Measurements from ENCODE around the gene KRT75.
A peak's percentile ranks its signal among the peaks of the same experiment; 100 is the strongest.

KRT75 gene

GRCh38 chr12:52433501-52434080, 580 bp downstream of the KRT75 start:
- Mint-ChIP-seq H3K4me3 (no peak overlapping the region), H3K4me1 (no peaks in the 10 kb centered on the region), H3K27me3 (peaks cover 30% of the 10 kb centered on the region), H3K9me3 (no peaks in the 10 kb centered on the region), H3K27ac (no peak overlapping the region)
- no peak for DNase-seq
- ATAC-seq = no peak

- Mint-ChIP-seq H3K27ac (no peak overlapping the region), H3K27me3 (peaks cover 33% of the 10 kb centered on the region), H3K9me3 (no peaks in the 10 kb centered on the region), H3K4me1 (no peaks in the 10 kb centered on the region), H3K4me3 (no peak overlapping the region)
- ATAC-seq (no peak), DNase-seq (no peak)
These were observed 1.5 kb downstream of the KRT75 start for GRCh38 chr12:52432559-52433207.

- Mint-ChIP-seq H3K27me3 (peaks cover 24% of the 10 kb centered on the region), H3K4me1 (no peaks in the 10 kb centered on the region), H3K27ac (no peak overlapping the region), H3K9me3 (no peaks in the 10 kb centered on the region), H3K4me3 (no peak overlapping the region)
- ATAC-seq (no peak), DNase-seq (no peak)
These were observed 6.0 kb downstream of the KRT75 start for GRCh38 chr12:52428121-52428520.

DNA sequence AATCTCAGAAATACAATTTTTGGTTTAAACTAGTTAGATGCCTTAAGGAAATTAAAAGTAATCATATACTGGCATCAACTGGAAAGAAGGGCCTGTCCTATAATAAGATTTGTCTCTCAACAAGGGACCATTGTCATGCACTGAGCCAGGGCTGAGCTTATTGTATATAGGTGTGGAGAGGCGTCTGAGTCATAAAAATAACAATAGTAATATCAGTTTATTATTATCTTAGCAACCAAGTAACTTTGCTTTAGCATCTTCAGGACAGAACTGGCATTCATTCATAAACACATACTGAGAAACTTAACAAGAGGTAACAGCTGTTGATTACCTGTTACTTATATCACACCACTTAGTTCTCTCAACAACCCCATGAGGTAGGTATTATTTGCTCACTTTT, 7.1 kb downstream of the KRT75 start:
- Mint-ChIP-seq H3K27ac (no peak overlapping the region), H3K4me3 (no peak overlapping the region), H3K4me1 (no peaks in the 10 kb centered on the region), H3K27me3 (peaks cover 24% of the 10 kb centered on the region), H3K9me3 (no peaks in the 10 kb centered on the region)
- ATAC-seq (no peak), DNase-seq (no peak)

DNA sequence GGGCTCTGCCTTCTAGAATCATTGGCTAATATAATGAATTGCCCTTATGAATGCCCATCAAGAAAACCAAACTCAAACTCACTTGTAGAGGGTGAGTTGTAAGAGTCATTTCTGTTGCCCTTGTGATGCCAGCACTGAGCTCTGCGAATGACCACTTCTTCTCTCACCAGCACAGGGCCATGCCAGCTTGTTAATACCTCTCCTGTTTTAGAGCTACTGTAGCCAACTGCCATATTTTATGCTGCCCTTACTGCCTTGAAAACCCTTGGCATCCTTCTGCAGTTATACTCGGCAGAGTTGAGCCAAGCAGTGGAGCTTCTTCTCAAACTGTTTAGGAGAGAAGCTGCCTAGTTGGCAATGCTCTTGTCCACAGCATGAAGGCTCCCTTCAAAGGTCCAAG, 8.1 kb downstream of the KRT75 start:
- no peak overlapping the region for H3K4me3 Mint-ChIP-seq
- H3K4me1 Mint-ChIP-seq = no peaks in the 10 kb centered on the region
- no peak overlapping the region for H3K27ac Mint-ChIP-seq
- peaks cover 18% of the 10 kb centered on the region for H3K27me3 Mint-ChIP-seq
- no peaks in the 10 kb centered on the region for H3K9me3 Mint-ChIP-seq
- DNase-seq = no peak
- ATAC-seq = no peak

GRCh38 chr12:52425466-52425865, 8.7 kb downstream of the KRT75 start:
- H3K9me3 Mint-ChIP-seq = no peaks in the 10 kb centered on the region
- no peak for DNase-seq
- ATAC-seq = no peak
- peaks cover 14% of the 10 kb centered on the region for H3K27me3 Mint-ChIP-seq
- no peak overlapping the region for H3K4me3 Mint-ChIP-seq
- no peak overlapping the region for H3K27ac Mint-ChIP-seq
- H3K4me1 Mint-ChIP-seq = no peaks in the 10 kb centered on the region

DNA sequence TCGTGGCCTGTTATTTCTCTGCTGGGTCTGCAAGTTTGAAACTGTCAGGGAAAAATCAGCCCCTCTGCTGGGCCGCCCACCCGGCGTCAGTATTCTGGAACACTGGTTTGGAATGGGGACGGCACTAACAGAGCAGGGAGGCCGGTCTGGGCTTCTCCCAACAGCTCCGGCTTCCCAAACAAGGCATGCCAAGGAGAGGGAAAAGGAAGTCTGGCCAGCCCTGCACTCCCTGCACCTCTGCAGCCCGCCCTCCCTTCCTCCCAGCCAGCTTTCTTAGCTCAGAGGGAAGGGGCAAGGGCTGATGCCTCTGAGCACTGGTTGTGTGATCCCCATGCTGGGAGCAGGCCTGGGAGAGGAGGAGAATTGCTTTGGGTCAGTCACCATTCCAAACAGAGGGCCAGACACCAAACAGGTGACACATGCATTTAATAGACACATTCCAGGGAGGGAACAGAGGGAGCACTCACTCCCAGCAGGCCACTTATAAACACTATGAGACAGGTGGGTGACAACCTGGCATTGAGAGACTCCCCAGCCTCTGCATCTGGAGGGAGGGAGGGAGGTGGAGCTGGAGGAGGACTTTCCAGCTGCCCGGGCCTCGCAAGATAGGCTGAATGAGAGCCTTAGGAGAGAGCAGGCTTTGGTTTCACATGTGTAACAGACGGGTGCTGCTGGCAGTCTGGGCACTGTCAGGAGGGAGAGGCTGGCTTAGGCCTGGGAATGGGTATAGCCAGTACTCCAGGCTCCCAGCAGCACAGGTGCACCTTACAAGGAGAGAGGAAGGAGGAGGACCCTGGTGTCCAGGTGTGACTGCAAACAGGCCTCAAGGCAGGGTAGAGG, 10.3 kb downstream of the KRT75 start:
- DNase-seq = no peak
- Mint-ChIP-seq H3K9me3 (no peaks in the 10 kb centered on the region), H3K4me3 (no peak overlapping the region), H3K27me3 (peaks cover 14% of the 10 kb centered on the region), H3K4me1 (peaks cover 10% of the 10 kb centered on the region), H3K27ac (no peak overlapping the region)
- ATAC-seq = no peak

DNA sequence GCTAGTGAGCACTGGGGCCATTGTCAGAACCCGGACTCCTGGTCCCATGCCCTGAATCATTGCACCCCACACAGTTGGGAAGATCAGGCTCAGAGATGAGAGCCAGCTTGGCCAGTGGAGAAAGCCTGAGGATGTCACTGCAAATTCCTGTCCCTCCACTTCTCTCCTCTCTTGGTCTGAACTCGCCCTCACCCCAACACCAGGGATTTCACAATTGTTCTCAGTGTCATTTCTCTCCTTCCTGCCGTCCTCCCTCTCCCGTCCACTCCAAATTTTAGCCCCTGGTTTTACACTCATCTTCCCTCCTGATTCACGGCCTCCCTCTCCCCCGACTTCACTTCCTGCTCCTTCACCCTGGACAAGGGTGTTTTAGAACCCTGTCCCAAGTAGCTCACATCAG, 11.1 kb downstream of the KRT75 start:
- H3K9me3 Mint-ChIP-seq = no peaks in the 10 kb centered on the region
- ATAC-seq (no peak), DNase-seq (no peak)
- H3K4me1 Mint-ChIP-seq = peaks cover 10% of the 10 kb centered on the region
- no peak overlapping the region for H3K27ac Mint-ChIP-seq
- H3K4me3 Mint-ChIP-seq = no peak overlapping the region
- peaks cover 7% of the 10 kb centered on the region for H3K27me3 Mint-ChIP-seq

DNA sequence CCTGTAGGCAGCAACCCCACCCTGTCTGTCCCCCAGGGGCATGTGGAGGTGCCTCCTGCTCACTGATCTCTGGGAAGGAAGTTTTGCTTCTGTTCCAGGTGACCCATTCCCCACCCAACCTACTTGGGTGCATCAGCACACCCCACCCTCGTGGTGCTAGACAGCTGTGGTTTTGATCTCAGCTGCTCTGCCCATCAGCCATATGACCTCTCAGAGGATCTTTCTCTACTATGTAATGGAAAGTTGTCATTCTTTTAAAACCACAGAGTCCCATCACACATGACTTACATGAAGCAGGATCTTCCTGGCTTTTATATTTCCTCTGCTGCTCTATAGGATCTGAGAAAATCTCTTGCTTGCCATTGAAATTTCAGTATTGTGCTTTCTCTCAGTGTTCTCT, 14.5 kb downstream of the KRT75 start:
- DNase-seq = no peak
- no peak overlapping the region for H3K4me3 Mint-ChIP-seq

DNA sequence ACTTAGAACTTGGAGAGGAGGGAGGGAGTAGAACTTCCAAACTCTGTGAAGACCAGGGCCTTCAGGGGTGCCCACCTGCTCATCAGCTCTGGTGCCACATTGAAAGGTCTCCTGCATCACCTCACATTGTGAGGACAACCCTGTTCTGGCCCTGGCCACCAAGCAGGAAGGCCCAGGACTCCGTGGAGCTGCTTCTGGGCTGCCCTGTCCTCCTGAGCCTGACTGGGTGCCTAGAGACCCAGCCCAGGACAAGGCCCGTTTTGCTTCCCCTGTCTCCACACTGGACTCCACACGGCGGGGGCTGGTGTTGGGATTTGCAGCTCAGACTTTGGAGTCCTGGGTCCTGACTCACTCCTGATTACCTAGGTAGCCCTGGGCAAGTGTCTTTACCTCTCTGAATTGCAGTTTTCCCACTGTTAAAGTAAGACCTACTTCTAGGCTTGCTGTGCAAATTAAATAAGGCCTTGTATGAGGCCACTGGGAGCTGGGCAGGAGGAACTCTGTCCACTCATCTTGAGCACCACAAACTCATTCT, 15.5 kb downstream of the KRT75 start:
- H3K4me3 Mint-ChIP-seq = no peak overlapping the region
- H3K27me3 Mint-ChIP-seq = peaks cover 14% of the 10 kb centered on the region
- no peak for DNase-seq
- no peaks in the 10 kb centered on the region for H3K9me3 Mint-ChIP-seq
- no peak overlapping the region for H3K27ac Mint-ChIP-seq
- H3K4me1 Mint-ChIP-seq = peaks cover 10% of the 10 kb centered on the region
- ATAC-seq = no peak

More for the DNA sequence above, 14.5 kb downstream of the KRT75 start:
- no peaks in the 10 kb centered on the region for H3K9me3 Mint-ChIP-seq
- H3K27me3 Mint-ChIP-seq = peaks cover 14% of the 10 kb centered on the region
- H3K4me1 Mint-ChIP-seq = peaks cover 10% of the 10 kb centered on the region
- ATAC-seq = no peak
- peak overlapping the region in 1 of 2 donors; percentile 35 for H3K27ac Mint-ChIP-seq

- no peak for DNase-seq
- Mint-ChIP-seq H3K27ac (peak overlapping the region in 1 of 2 donors; percentile 55), H3K4me1 (peaks cover 10% of the 10 kb centered on the region), H3K4me3 (no peak overlapping the region), H3K9me3 (no peaks in the 10 kb centered on the region), H3K27me3 (peaks cover 19% of the 10 kb centered on the region)
- no peak for ATAC-seq
These were observed 16.4 kb downstream of the KRT75 start for GRCh38 chr12:52417740-52418139.

DNA sequence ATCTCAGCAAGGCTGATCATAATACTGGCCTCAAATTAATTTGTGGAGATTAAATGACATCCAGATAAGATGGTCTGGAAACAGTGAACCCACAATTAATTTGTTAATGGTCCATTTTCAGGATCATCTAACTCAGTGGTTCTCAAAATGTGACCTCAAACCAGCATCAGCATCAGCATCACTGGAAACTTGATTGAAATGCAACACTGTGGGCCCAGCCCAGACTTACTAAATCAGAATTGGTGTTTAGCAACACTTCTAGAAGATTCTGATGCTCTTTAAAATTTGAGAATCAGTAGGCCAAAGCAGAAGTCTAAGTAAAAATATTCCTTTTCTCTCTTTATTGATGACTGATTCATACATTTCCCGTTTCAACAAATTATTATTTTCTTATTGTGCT, 17.4 kb downstream of the KRT75 start:
- Mint-ChIP-seq H3K9me3 (no peaks in the 10 kb centered on the region), H3K4me3 (no peak overlapping the region), H3K27ac (no peak overlapping the region), H3K27me3 (peaks cover 25% of the 10 kb centered on the region), H3K4me1 (peaks cover 10% of the 10 kb centered on the region)
- ATAC-seq (no peak), DNase-seq (no peak)

DNA sequence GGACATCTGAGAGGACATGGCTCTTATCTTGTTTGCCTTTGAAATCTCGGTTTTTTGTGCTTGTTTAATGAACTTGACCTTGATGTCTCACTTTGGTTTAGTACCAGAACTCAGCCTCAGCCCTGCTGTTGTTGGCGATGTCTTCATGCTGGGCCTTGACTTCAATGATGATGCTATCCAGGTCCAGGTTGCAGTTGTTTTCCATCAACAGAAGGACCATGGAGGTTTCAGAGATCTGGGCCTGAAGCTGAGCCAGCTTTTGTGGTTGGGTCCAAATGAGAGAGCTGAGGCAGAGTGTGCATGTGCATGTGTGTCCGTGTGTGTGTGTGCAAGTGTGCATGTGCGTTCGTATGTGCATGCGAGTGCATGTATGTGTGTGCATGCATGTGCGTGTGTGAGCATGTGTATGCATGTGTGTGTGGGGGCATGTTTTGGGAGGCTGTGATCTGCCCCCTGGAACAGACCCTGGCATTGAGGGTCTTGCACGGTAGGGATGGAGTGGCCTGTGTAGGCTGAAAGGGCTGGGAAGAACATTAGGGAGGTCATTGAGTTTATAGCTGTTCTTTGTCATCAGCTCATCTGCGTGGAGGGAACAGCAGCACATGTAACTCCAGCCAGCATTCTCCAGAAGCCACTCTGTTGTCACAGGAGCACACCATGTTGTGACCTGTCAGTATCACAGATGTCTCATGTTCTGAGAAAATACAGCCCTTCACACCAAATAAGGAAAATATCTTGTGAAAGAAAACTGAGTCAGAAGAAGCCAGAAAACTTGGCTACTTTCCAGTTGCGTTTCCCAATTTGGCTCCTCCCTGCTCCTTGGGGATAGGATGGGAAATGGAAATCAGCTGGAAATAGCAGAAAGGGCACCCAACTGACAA, 18.1 kb downstream of the KRT75 start:
- Mint-ChIP-seq H3K27ac (no peak overlapping the region), H3K4me1 (peaks cover 10% of the 10 kb centered on the region), H3K4me3 (no peak overlapping the region), H3K27me3 (peaks cover 25% of the 10 kb centered on the region), H3K9me3 (no peaks in the 10 kb centered on the region)
- ATAC-seq = no peak
- DNase-seq = no peak

DNA sequence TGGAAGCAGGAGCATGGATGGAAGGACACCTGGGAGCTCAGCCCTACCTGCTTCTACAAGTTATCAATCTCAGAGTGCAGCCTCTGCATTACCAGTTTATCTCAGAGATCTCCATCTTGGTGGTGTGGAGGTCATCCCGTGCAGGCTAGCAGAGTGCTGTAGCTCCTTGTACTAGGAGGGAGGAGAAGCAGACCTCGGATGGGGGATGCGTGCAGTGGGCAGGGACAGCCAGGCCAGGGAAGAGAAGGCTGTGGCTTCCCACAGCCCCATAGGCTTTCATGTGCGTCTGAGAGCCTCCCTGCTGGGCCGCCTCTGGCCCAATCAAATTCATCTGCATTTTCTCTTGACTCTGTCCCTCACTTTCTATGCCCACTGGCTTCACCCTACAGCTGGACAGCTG, 19.2 kb downstream of the KRT75 start:
- no peaks in the 10 kb centered on the region for H3K9me3 Mint-ChIP-seq
- H3K4me1 Mint-ChIP-seq = peaks cover 6% of the 10 kb centered on the region
- no peak for ATAC-seq
- H3K27me3 Mint-ChIP-seq = peaks cover 20% of the 10 kb centered on the region
- H3K4me3 Mint-ChIP-seq = no peak overlapping the region
- H3K27ac Mint-ChIP-seq = no peak overlapping the region
- no peak for DNase-seq

- Mint-ChIP-seq H3K27ac (no peak overlapping the region), H3K4me3 (no peak overlapping the region), H3K4me1 (no peaks in the 10 kb centered on the region), H3K9me3 (no peaks in the 10 kb centered on the region), H3K27me3 (peaks cover 17% of the 10 kb centered on the region)
- DNase-seq (no peak), ATAC-seq (no peak)
These were observed 20.3 kb downstream of the KRT75 start for GRCh38 chr12:52413782-52414345.

Data from stimulated activated naive CD8-positive, alpha-beta T cell treated with anti-CD3 and anti-CD28 coated beads, Interleukin-15, amount 100 ng/mL, for 72 hours (primary cell).